HG02840 (cell line): ENCODE results near the gene SLC49A3.
A peak's percentile ranks its signal among the peaks of the same experiment; 100 is the strongest.
"Not testable (repeated sequence)": the region's sequence is repeated elsewhere in the genome, so short reads cannot be mapped to it uniquely, and the experiment has no call there.

Experiments
- ATAC-seq: cut with Tn5 transposase; IDR thresholded peaks from one replicate; pipeline ENCODE4 v1.9.1; 2021; ENCODE audit warnings: mild to moderate bottlenecking, moderate library complexity, moderate number of reproducible peaks; ENCODE audit not compliant: unreplicated experiment, low FRiP score

SLC49A3 gene

GRCh38 chr4:722851-723360 lies 34.0 kb upstream of the SLC49A3 start:
- no peak for ATAC-seq

GRCh38 chr4:722169-722725 lies 33.3 kb upstream of the SLC49A3 start:
- no peak for ATAC-seq

GRCh38 chr4:721261-722168 lies 32.6 kb upstream of the SLC49A3 start:
- ATAC-seq, result no peak

GRCh38 chr4:720111-720860 lies 31.3 kb upstream of the SLC49A3 start:
- no peak for ATAC-seq

GRCh38 chr4:718460-718859 lies 29.5 kb upstream of the SLC49A3 start:
- ATAC-seq, result no peak

GRCh38 chr4:717601-718320 lies 28.8 kb upstream of the SLC49A3 start:
- ATAC-seq, result no peak

- no peak for ATAC-seq
These were observed 25.1 kb upstream of the SLC49A3 start for GRCh38 chr4:714087-714486.

- no peak for ATAC-seq
These were observed 24.1 kb upstream of the SLC49A3 start for GRCh38 chr4:712916-713632.

GRCh38 chr4:712093-712492 lies 23.1 kb upstream of the SLC49A3 start:
- no peak for ATAC-seq

- no peak for ATAC-seq
These were observed 22.0 kb upstream of the SLC49A3 start for GRCh38 chr4:710916-711315.

- ATAC-seq, result no peak
These were observed 21.2 kb upstream of the SLC49A3 start for GRCh38 chr4:710116-710515.

- ATAC-seq, result no peak
These were observed 20.4 kb upstream of the SLC49A3 start for GRCh38 chr4:709348-709747.

- ATAC-seq, result no peak
These were observed 19.6 kb upstream of the SLC49A3 start for GRCh38 chr4:708631-708933.

- no peak for ATAC-seq
These were observed 19.1 kb upstream of the SLC49A3 start for GRCh38 chr4:707929-708630.

- no peak for ATAC-seq
These were observed 18.1 kb upstream of the SLC49A3 start for GRCh38 chr4:706834-707598.

- not testable (repeated sequence) for ATAC-seq
These were observed 17.2 kb upstream of the SLC49A3 start for GRCh38 chr4:706083-706633.

- ATAC-seq, result peak; percentile 92
These were observed 16.5 kb upstream of the SLC49A3 start, which contains the start of gene PCGF3 for GRCh38 chr4:705278-706082. TSS of gene PCGF3 (plus strand) at chr4:705832. CDS start at chr4:733681, 27,849 bp downstream.

- no peak for ATAC-seq
These were observed 16.0 kb upstream of the SLC49A3 start for GRCh38 chr4:704971-705277.
